Measurements from ENCODE around the gene ZNF281. TPM values are rescaled to one million over a fixed set of nuclear protein-coding genes. Genes with fewer than 3 reads are reported as not detected.
A peak's percentile ranks its signal among the peaks of the same experiment; 100 is the strongest.

ZNF281 gene
- total and polyA plus RNA-seq, 2 of the 4 experiments (the other 2 are of a cell fraction), result 7.0 to 37.5 TPM

- 0 out of 2 replicates have a peak overlapping the region, but pooled peaks have one; percentile 5 for H2AK5ac ChIP-seq (ENCODE audit: low read depth, low read length)
- H3K23ac ChIP-seq (ENCODE audit: low read depth, low read length), result no peak overlapping the region
- in situ Hi-C loops (cut with MboI; ENCODE audit: low sequenced_read_pairs), result no loop called here
- no peak for ATAC-seq (ENCODE audit: low read depth)
- H3K36me3 ChIP-seq (ENCODE audit: control insufficient read depth, insufficient read depth, low read length), result no peaks in the 10 kb centered on the region
- 0 out of 4 replicates have a peak, but pooled peaks cover 0 to 3% of the 10 kb centered on the region in 2 experiments for H3K79me1 ChIP-seq (ENCODE audit: low read depth in 1 of 2, low read length in 2 of 2)
- H3K9ac ChIP-seq (ENCODE audit: low read depth, low read length), result no peak overlapping the region
- no peak overlapping the region for H3K56ac ChIP-seq (ENCODE audit: extremely low read depth, insufficient read depth, low read length)
- peak overlapping the region; percentile 39; the same call in 1 of the 2 replicates for H2BK20ac ChIP-seq (ENCODE audit: low read depth, low read length)
- no peaks in the 10 kb centered on the region for H4K20me1 ChIP-seq (ENCODE audit: insufficient read depth, low read length)
- CTCF ChIA-PET, result interaction anchor here (0.9 kb wide), 1 partner anchor 12 kb away, joined by 3 read pairs; no protein-coding TSS in a partner anchor
- peak overlapping the region; percentile 45; the same call in 1 of the 2 replicates for H3K4ac ChIP-seq (ENCODE audit: low read depth, low read length)
- H4K5ac ChIP-seq (ENCODE audit: low read depth, low read length), result no peak overlapping the region
- H3K27me3 ChIP-seq (ENCODE audit: control insufficient read depth, insufficient read depth, low read length), result no peaks in the 10 kb centered on the region
- no peak overlapping the region for H4K91ac ChIP-seq (ENCODE audit: insufficient read depth, low read depth, low read length)
- H3K4me3 ChIP-seq (ENCODE audit: insufficient read depth, low read depth, low read length), result no peak overlapping the region
- H2BK15ac ChIP-seq (ENCODE audit: low read depth, low read length), result no peak overlapping the region; the same call in 2 of the 3 replicates
- WGBS, 2 experiments (ENCODE audit: extremely low coverage in 2 of 2, insufficient read length in 1 of 2), result no CpG with 5 or more reads among the region's 1 CpG
- no peak overlapping the region for H3K4me2 ChIP-seq (ENCODE audit: low read depth, low read length)
- H3K9me1 ChIP-seq (ENCODE audit: insufficient read depth, low read length), result no peaks in the 10 kb centered on the region
- no TSS peak for BruUV-seq (replicated peaks)
- DNase-seq, result no peak
- no peak overlapping the region for H2AFZ ChIP-seq (replicated peaks; ENCODE audit: low read length, poor library complexity)
- H3K18ac ChIP-seq (ENCODE audit: low read depth, low read length), result no peak overlapping the region
- H4K8ac ChIP-seq (ENCODE audit: low read depth in 2 of 2, low read length in 2 of 2), result peak overlapping the region in 1 of 2 experiments; percentile 49; a peak in 1 of 4 replicates
- H3K9me3 ChIP-seq (ENCODE audit: control insufficient read depth, insufficient read depth, low read length), result no peaks in the 10 kb centered on the region
- 0 out of 2 replicates have a peak overlapping the region, but pooled peaks have one; percentile 4 for H3K14ac ChIP-seq (replicated peaks; ENCODE audit: low read depth, low read length)
- dilution Hi-C loops (cut with HindIII; ENCODE audit: low sequenced_read_pairs, unreplicated experiment), result no loop called here
- peaks cover 4% of the 10 kb centered on the region for H3K4me1 ChIP-seq (ENCODE audit: control insufficient read depth, insufficient read depth, low read length)
- peak overlapping the region; percentile 3; the same call in 1 of the 2 replicates for H2BK120ac ChIP-seq (ENCODE audit: low read depth, low read length)
- no peak overlapping the region for H2AK9ac ChIP-seq (replicated peaks; ENCODE audit: low read depth, low read length, poor library complexity)
- POLR2A ChIA-PET (ENCODE audit: unreplicated experiment), result no interaction called here
- H2BK5ac ChIP-seq (ENCODE audit: low read depth, low read length, poor library complexity, severe bottlenecking), result peak overlapping the region; percentile 5
- TF ChIP-seq RFX5 (IDR thresholded peaks at IDR 0.05; ENCODE audit: low read depth, low read length) (no peak), RAD21 (IDR thresholded peaks at IDR 0.05; ENCODE audit: low read length) (no peak), NFE2L2 (IDR thresholded peaks at IDR 0.05; ENCODE audit: low read depth, low read length) (no peak), MAZ (IDR thresholded peaks at IDR 0.05; ENCODE audit: borderline replicate concordance, low read depth, low read length) (no peak), ELK1 (IDR thresholded peaks at IDR 0.05; ENCODE audit: borderline replicate concordance, low read depth, low read length) (no peak), RCOR1 (IDR thresholded peaks at IDR 0.05; ENCODE audit: insufficient replicate concordance, low read length) (no peak), SMC3 (IDR thresholded peaks at IDR 0.05; ENCODE audit: low read depth, low read length) (no peak), CHD1 (IDR thresholded peaks at IDR 0.05; ENCODE audit: low read depth, low read length) (no peak), CEBPB (IDR thresholded peaks at IDR 0.05; ENCODE audit: low read depth, low read length) (no peak), MAFK (IDR thresholded peaks at IDR 0.05; ENCODE audit: low read depth, low read length) (no peak), USF2 (IDR thresholded peaks at IDR 0.05; ENCODE audit: low read depth, low read length) (no peak), POLR2A (IDR thresholded peaks at IDR 0.05; ENCODE audit: low read depth, low read length) (no peak), CTCF (conservative IDR thresholded peaks at IDR 0.05; ENCODE audit: low read depth, low read length) (no peak), BHLHE40 (IDR thresholded peaks at IDR 0.05; ENCODE audit: low read depth, low read length) (no peak)
- intact Hi-C loops (cut with micrococcal nuclease), result no loop called here
- H3K27ac ChIP-seq (ENCODE audit: insufficient read depth, low read length), result no peak overlapping the region
These were observed 21.0 kb downstream of the ZNF281 start for GRCh38 chr1:200388791-200389190.
